WTC11 (cell line): Measurements from ENCODE around the gene TRIM2. TPM values are rescaled to one million over a fixed set of nuclear protein-coding genes. Genes with fewer than 3 reads are reported as not detected.

Experiments used
- ATAC-seq: fragments of 200-7000 bp; cut with Tn5 transposase; 2 replicates; pipeline ENCODE4 v1.10.0; 2021; ENCODE audit warnings: mild to moderate bottlenecking, moderate library complexity
- CTCF ChIA-PET: fragments of 300-600 bp; sonication (Branson Sonifier 250); formaldehyde crosslinking; loops from one replicate; lab custom pipeline; 2021; ENCODE audit warnings: antibody characterized with exemption; lab: Charles Lee
- POLR2A ChIA-PET: fragments of 350-600 bp; sonication (Branson Sonifier 250); formaldehyde crosslinking; loops from one replicate; lab custom pipeline; 2021; ENCODE audit warnings: antibody characterized with exemption; lab: Charles Lee
- DNase-seq: peaks from one replicate; pipeline ENCODE4 v3.0.0; 2021; ENCODE audit warnings: low spot score
- H3K27ac Mint-ChIP-seq: 2 replicates; pipeline ENCODE4 v1.8.0; 2021; ENCODE audit warnings: mixed read lengths
- H3K27me3 Mint-ChIP-seq: 2 replicates; pipeline ENCODE4 v1.8.0; 2021; ENCODE audit warnings: low read depth, mild to moderate bottlenecking, moderate library complexity, mixed read lengths
- H3K36me3 Mint-ChIP-seq: 2 replicates; pipeline ENCODE4 v1.8.0; 2021; ENCODE audit warnings: mixed read lengths
- H3K4me1 Mint-ChIP-seq: 2 replicates; pipeline ENCODE4 v1.8.0; 2022; ENCODE audit warnings: mixed read lengths
- H3K4me3 Mint-ChIP-seq: 2 replicates; pipeline ENCODE4 v1.8.0; 2021; ENCODE audit warnings: mild to moderate bottlenecking, moderate library complexity, mixed read lengths
- H3K9me3 Mint-ChIP-seq: 2 replicates; pipeline ENCODE4 v1.8.0; 2021; ENCODE audit warnings: mixed read lengths
- ATF1 ChIP-seq: sonication (generic); formaldehyde crosslinking; IDR thresholded peaks from 2 replicates; pipeline ENCODE4 v1.8.1; 2023; ENCODE audit warnings: mild to moderate bottlenecking, moderate library complexity, missing genetic modification reagents
- FOXJ3 ChIP-seq: sonication (generic); formaldehyde crosslinking; IDR thresholded peaks from 2 replicates; pipeline ENCODE4 v1.9.0; 2021; ENCODE audit warnings: missing genetic modification reagents, mild to moderate bottlenecking, borderline replicate concordance
- GTF2I ChIP-seq: fragments of 250-450 bp; sonication (Bioruptor Pico); conservative IDR thresholded peaks from 2 replicates; pipeline ENCODE4 v1.4.0; 2021; ENCODE audit warnings: mild to moderate bottlenecking
- JUN ChIP-seq: sonication (generic); formaldehyde crosslinking; IDR thresholded peaks from 2 replicates; pipeline ENCODE4 v1.8.0; 2023; ENCODE audit warnings: mild to moderate bottlenecking, missing genetic modification reagents
- MLX ChIP-seq: sonication (generic); formaldehyde crosslinking; IDR thresholded peaks from 2 replicates; pipeline ENCODE4 v1.8.1; 2023; ENCODE audit warnings: mild to moderate bottlenecking, missing genetic modification reagents, moderate library complexity
- MYBL2 ChIP-seq: sonication (generic); formaldehyde crosslinking; IDR thresholded peaks from 2 replicates; pipeline ENCODE4 v1.8.1; 2023; ENCODE audit warnings: mild to moderate bottlenecking, moderate library complexity, missing genetic modification reagents
- NR3C1 ChIP-seq: sonication (generic); formaldehyde crosslinking; conservative IDR thresholded peaks from 2 replicates; pipeline ENCODE4 v1.8.1; 2023; ENCODE audit warnings: low read depth, mild to moderate bottlenecking, missing genetic modification reagents
- RELA ChIP-seq: sonication (generic); formaldehyde crosslinking; IDR thresholded peaks from 2 replicates; pipeline ENCODE4 v1.8.1; 2022; ENCODE audit warnings: missing genetic modification reagents, mild to moderate bottlenecking, borderline replicate concordance
- TCF7 ChIP-seq: sonication (generic); formaldehyde crosslinking; IDR thresholded peaks from 2 replicates; pipeline ENCODE4 v1.8.0; 2022; ENCODE audit warnings: mild to moderate bottlenecking, low read depth, missing genetic modification reagents, moderate library complexity
- ZBTB21 ChIP-seq: sonication (generic); formaldehyde crosslinking; IDR thresholded peaks from 2 replicates; pipeline ENCODE4 v1.8.1; 2023; ENCODE audit warnings: mild to moderate bottlenecking, missing genetic modification reagents, borderline replicate concordance
- total RNA-seq: library from RNA; stranded (reverse); gene quantifications from 3 replicates; pipeline ENCODE4 v1.2.3, GENCODE V29; 2021
- TF ChIP-seq, protein P1 (sequence below): fragments of 200-600 bp; IDR thresholded peaks from 2 replicates; pipeline ENCODE4 v1.8.0; 2022; ENCODE audit warnings: antibody characterized with exemption
- TF ChIP-seq, protein P2 (sequence below): fragments of 250-450 bp; sonication (Bioruptor Pico); conservative IDR thresholded peaks from 2 replicates; pipeline ENCODE4 v1.9.0; 2021; ENCODE audit warnings: mild to moderate bottlenecking
- TF ChIP-seq, protein P3 (sequence below): sonication (generic); formaldehyde crosslinking; IDR thresholded peaks from 2 replicates; pipeline ENCODE4 v1.8.0; 2022; ENCODE audit warnings: missing genetic modification reagents
- TF ChIP-seq, protein P4 (sequence below): sonication (generic); formaldehyde crosslinking; IDR thresholded peaks from 2 replicates; pipeline ENCODE4 v1.8.1; 2022; ENCODE audit warnings: mild to moderate bottlenecking, moderate library complexity, missing genetic modification reagents
- TF ChIP-seq, protein P5 (sequence below): sonication (generic); formaldehyde crosslinking; IDR thresholded peaks from 2 replicates; pipeline ENCODE4 v1.8.0; 2022; ENCODE audit warnings: mild to moderate bottlenecking, missing genetic modification reagents
- TF ChIP-seq, protein P6 (sequence below): sonication (generic); formaldehyde crosslinking; IDR thresholded peaks from 2 replicates; pipeline ENCODE4 v1.8.1; 2022; ENCODE audit warnings: low read depth, missing genetic modification reagents, borderline replicate concordance

TRIM2 gene
- total RNA-seq, 1 experiment from 2014 or later = 54.5 TPM

GRCh38 chr4:153346563-153346962, 142.3 kb downstream of the TRIM2 start:
- DNase-seq = no peak
- CTCF ChIA-PET = interaction anchor here (0.6 to 2.7 kb wide), 11 partner anchors 8 to 303 kb away, joined by 3 to 10 read pairs (median 4); partner anchors contain the start of gene TMEM131L
- Mint-ChIP-seq H3K27me3 (no peaks in the 10 kb centered on the region), H3K9me3 (no peaks in the 10 kb centered on the region), H3K4me1 (peaks cover 35% of the 10 kb centered on the region), H3K27ac (no peak overlapping the region), H3K4me3 (peak overlapping the region; percentile 46), H3K36me3 (peaks cover 2% of the 10 kb centered on the region; the same call in 1 of the 2 replicates)
- no peak for ATAC-seq
- POLR2A ChIA-PET = interaction anchor here (1.6 kb wide), 1 partner anchor 119 kb away, joined by 5 read pairs; the partner anchor contains the start of gene TMEM131L
- TF ChIP-seq RELA (CRISPR knock-in tag) (no peak), ATF1 (no peak), GTF2I (no peak), FOXJ3 (CRISPR knock-in tag) (no peak), JUN (CRISPR knock-in tag) (no peak), TCF7 (no peak), MLX (CRISPR knock-in tag) (no peak), ZBTB21 (CRISPR knock-in tag) (no peak), NR3C1 (CRISPR knock-in tag) (no peak), MYBL2 (CRISPR knock-in tag) (no peak)
- TF ChIP-seq, protein P1, sequence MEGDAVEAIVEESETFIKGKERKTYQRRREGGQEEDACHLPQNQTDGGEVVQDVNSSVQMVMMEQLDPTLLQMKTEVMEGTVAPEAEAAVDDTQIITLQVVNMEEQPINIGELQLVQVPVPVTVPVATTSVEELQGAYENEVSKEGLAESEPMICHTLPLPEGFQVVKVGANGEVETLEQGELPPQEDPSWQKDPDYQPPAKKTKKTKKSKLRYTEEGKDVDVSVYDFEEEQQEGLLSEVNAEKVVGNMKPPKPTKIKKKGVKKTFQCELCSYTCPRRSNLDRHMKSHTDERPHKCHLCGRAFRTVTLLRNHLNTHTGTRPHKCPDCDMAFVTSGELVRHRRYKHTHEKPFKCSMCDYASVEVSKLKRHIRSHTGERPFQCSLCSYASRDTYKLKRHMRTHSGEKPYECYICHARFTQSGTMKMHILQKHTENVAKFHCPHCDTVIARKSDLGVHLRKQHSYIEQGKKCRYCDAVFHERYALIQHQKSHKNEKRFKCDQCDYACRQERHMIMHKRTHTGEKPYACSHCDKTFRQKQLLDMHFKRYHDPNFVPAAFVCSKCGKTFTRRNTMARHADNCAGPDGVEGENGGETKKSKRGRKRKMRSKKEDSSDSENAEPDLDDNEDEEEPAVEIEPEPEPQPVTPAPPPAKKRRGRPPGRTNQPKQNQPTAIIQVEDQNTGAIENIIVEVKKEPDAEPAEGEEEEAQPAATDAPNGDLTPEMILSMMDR = no peak
- TF ChIP-seq, protein P2, sequence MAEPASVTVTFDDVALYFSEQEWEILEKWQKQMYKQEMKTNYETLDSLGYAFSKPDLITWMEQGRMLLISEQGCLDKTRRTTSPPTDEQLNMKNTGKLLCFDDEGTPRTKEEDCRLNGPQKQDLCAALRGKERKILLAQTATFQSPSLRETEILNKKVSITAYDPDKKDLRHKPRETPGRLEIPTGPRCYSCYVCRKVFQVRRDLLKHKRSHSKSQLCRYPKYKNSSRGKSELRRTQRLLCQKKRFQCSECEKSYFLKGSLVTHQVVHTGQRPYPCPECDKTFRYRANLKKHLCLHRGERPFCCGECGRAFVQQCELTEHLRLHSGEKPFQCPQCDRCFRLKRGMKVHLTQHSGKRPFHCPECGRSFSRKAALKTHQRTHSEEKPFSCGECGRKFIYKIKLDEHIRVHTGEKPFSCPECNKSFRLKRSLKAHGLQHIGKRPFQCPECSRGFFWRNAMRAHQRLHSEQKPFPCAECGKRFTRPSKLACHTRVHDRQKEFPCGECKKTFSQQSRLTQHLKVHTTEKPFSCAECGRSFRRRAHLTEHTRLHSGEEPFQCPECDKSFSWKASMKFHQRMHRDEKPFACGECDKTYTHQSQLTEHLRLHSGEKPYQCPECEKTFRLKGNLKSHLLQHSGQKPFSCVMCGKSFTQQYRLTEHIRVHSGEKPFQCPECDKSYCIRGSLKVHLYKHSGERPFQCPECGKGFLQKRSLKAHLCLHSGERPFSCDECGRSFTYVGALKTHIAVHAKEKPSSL (CRISPR knock-in tag) = no peak
- TF ChIP-seq, protein P3, sequence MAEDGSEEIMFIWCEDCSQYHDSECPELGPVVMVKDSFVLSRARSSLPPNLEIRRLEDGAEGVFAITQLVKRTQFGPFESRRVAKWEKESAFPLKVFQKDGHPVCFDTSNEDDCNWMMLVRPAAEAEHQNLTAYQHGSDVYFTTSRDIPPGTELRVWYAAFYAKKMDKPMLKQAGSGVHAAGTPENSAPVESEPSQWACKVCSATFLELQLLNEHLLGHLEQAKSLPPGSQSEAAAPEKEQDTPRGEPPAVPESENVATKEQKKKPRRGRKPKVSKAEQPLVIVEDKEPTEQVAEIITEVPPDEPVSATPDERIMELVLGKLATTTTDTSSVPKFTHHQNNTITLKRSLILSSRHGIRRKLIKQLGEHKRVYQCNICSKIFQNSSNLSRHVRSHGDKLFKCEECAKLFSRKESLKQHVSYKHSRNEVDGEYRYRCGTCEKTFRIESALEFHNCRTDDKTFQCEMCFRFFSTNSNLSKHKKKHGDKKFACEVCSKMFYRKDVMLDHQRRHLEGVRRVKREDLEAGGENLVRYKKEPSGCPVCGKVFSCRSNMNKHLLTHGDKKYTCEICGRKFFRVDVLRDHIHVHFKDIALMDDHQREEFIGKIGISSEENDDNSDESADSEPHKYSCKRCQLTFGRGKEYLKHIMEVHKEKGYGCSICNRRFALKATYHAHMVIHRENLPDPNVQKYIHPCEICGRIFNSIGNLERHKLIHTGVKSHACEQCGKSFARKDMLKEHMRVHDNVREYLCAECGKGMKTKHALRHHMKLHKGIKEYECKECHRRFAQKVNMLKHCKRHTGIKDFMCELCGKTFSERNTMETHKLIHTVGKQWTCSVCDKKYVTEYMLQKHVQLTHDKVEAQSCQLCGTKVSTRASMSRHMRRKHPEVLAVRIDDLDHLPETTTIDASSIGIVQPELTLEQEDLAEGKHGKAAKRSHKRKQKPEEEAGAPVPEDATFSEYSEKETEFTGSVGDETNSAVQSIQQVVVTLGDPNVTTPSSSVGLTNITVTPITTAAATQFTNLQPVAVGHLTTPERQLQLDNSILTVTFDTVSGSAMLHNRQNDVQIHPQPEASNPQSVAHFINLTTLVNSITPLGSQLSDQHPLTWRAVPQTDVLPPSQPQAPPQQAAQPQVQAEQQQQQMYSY = no peak
- TF ChIP-seq, protein P4, sequence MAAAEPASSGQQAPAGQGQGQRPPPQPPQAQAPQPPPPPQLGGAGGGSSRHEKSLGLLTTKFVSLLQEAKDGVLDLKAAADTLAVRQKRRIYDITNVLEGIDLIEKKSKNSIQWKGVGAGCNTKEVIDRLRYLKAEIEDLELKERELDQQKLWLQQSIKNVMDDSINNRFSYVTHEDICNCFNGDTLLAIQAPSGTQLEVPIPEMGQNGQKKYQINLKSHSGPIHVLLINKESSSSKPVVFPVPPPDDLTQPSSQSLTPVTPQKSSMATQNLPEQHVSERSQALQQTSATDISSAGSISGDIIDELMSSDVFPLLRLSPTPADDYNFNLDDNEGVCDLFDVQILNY (CRISPR knock-in tag) = no peak
- TF ChIP-seq, protein P5, sequence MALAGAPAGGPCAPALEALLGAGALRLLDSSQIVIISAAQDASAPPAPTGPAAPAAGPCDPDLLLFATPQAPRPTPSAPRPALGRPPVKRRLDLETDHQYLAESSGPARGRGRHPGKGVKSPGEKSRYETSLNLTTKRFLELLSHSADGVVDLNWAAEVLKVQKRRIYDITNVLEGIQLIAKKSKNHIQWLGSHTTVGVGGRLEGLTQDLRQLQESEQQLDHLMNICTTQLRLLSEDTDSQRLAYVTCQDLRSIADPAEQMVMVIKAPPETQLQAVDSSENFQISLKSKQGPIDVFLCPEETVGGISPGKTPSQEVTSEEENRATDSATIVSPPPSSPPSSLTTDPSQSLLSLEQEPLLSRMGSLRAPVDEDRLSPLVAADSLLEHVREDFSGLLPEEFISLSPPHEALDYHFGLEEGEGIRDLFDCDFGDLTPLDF = no peak
- TF ChIP-seq, protein P6, sequence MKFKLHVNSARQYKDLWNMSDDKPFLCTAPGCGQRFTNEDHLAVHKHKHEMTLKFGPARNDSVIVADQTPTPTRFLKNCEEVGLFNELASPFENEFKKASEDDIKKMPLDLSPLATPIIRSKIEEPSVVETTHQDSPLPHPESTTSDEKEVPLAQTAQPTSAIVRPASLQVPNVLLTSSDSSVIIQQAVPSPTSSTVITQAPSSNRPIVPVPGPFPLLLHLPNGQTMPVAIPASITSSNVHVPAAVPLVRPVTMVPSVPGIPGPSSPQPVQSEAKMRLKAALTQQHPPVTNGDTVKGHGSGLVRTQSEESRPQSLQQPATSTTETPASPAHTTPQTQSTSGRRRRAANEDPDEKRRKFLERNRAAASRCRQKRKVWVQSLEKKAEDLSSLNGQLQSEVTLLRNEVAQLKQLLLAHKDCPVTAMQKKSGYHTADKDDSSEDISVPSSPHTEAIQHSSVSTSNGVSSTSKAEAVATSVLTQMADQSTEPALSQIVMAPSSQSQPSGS (CRISPR knock-in tag) = no peak
